HG02763 (cell line): ENCODE results near the gene DYNC1H1.

Experiments used
- ATAC-seq: cut with Tn5 transposase; IDR thresholded peaks from one replicate; pipeline ENCODE4 v1.9.1; 2021; ENCODE audit warnings: mild to moderate bottlenecking, moderate library complexity; ENCODE audit not compliant: unreplicated experiment

Gene DYNC1H1

GRCh38 chr14:101991352-101991751 is 27.0 kb downstream of the DYNC1H1 start:
- no peak for ATAC-seq

GRCh38 chr14:101992708-101993107 is 28.3 kb downstream of the DYNC1H1 start:
- ATAC-seq, result peak; percentile 90

- ATAC-seq, result no peak
Measured at GRCh38 chr14:101997429-101998336, 33.3 kb downstream of the DYNC1H1 start.

GRCh38 chr14:102000902-102001301 is 36.5 kb downstream of the DYNC1H1 start:
- ATAC-seq, result no peak

DNA sequence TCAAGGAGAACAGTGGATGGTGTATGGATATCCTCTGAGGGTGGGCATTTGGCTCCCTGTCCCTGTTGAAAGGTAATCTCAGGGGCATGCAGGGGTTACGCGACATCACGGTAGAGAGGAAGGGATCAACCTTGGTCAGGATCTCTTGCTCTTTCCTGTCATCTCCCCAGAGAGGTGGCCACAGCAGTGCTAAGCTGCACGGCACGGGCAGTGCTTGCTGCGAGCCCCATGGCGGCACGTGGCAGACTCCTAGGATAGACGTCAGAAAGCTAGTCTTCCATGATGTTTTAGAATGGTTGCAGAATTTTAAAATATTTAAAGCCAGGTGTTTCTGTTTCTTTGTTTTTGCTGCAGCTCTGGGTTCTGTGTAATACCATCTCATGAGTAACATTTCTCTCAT is 41.0 kb downstream of the DYNC1H1 start:
- ATAC-seq, result no peak

GRCh38 chr14:102007916-102008418 is 43.6 kb downstream of the DYNC1H1 start:
- no peak for ATAC-seq

DNA sequence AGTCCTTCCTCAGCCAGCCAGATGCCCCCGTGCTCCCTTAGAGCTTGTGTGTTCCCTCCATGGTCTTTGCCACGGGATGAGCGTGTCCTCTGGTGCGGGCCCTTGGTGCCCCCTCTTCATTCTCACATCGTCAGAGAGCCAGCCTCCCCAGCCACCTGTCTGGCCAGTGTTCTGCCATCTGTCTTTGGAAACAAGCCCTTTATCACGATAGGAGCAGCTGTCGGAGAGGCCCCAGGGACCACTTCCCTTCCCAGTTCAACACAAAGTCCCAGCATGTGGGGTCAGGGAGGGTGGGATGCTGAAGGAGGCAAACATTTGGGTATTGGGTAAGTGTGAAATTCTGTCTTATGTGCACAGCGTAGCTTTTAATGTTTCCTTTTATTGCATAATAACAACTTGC is 44.5 kb downstream of the DYNC1H1 start:
- ATAC-seq, result no peak

DNA sequence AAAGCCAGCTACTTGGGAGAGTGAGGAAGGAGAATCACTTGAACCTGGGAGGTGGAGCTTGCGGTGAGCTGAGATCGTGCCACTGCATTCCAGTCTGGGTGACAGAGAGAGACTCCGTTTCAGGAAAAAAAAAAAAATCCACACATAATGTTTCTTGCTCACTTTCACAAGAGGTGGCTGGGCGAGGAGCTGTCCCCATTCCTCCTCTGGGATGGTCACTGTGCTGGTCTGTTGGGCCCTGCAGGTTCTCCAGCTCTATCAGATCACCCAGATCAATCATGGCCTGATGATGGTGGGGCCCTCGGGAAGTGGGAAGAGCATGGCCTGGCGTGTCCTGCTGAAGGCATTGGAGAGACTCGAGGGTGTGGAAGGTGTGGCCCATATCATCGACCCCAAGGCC is 47.3 kb downstream of the DYNC1H1 start:
- ATAC-seq, result no peak

DNA sequence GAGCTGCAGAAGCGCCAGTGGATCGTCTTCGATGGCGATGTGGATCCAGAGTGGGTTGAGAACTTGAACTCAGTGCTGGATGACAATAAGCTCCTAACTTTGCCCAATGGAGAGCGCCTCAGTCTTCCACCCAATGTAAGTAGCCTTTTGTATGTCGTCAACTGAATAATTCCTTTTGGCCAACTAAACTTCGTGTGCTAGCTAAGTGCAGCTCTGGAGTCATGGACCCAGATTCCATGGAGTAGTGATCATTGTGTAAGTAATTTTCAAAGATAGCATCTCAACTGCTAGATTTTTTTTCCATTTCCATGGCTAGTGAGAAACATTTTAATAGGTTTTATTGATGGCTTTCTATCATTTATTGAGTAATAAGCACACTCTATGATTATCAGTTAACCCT is 48.0 kb downstream of the DYNC1H1 start:
- ATAC-seq, result no peak

GRCh38 chr14:102013669-102014200 is 49.4 kb downstream of the DYNC1H1 start:
- ATAC-seq, result no peak

- ATAC-seq, result no peak
Measured at GRCh38 chr14:102015045-102015685, 50.8 kb downstream of the DYNC1H1 start.

DNA sequence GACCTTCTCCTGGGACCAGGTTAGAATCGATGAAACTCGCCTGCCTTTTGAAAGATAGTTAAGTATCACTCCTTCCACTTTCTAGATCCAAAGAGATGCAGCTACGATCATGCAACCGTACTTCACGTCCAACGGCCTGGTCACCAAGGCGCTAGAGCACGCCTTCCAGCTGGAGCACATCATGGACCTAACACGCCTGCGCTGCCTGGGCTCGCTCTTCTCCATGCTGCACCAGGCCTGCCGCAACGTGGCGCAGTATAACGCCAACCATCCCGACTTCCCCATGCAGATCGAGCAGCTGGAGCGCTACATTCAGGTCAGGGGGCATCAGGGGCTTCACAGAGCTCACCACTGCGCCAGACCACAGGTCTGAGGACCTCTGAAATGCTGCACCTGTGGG is 51.4 kb downstream of the DYNC1H1 start:
- no peak for ATAC-seq

GRCh38 chr14:102016420-102017090 is 52.2 kb downstream of the DYNC1H1 start:
- no peak for ATAC-seq

GRCh38 chr14:102018251-102018650 is 53.9 kb downstream of the DYNC1H1 start:
- ATAC-seq, result no peak

GRCh38 chr14:102019006-102019540 is 54.7 kb downstream of the DYNC1H1 start:
- no peak for ATAC-seq

GRCh38 chr14:102020058-102020971 is 55.9 kb downstream of the DYNC1H1 start:
- no peak for ATAC-seq

DNA sequence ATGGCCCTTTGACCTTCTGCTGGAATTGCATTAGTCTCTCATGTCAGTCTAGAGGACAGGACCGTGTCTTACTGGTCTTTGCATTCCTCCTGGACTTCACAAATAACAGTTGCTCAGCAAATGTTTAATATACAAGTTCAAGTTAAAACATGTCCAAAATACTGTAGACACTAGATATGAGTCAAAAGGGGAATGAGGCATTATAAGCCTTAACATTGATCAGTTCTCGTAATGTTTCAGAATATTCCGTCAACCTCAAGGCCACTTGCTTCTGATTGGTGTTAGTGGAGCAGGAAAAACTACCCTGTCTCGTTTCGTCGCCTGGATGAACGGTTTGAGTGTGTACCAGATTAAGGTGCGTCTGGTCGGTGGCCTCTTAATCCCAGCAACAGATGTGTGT is 62.6 kb downstream of the DYNC1H1 start:
- no peak for ATAC-seq

DNA sequence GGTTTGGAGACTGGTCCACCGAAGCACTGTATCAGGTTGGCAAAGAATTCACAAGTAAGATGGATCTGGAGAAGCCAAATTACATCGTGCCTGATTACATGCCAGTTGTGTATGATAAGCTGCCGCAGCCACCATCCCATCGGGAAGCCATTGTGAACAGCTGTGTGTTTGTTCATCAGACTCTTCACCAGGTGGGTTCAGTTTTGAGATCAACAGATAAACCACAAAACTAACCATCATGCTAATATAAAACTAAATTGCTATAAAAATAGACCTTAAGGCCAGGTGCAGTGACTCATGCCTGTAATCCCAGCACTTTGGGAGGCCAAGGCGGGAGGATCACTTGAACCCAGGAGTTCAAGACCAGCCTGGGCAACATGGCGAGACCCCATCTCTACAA is 63.6 kb downstream of the DYNC1H1 start:
- ATAC-seq, result no peak

GRCh38 chr14:102028733-102029132 is 64.4 kb downstream of the DYNC1H1 start:
- ATAC-seq, result no peak

DNA sequence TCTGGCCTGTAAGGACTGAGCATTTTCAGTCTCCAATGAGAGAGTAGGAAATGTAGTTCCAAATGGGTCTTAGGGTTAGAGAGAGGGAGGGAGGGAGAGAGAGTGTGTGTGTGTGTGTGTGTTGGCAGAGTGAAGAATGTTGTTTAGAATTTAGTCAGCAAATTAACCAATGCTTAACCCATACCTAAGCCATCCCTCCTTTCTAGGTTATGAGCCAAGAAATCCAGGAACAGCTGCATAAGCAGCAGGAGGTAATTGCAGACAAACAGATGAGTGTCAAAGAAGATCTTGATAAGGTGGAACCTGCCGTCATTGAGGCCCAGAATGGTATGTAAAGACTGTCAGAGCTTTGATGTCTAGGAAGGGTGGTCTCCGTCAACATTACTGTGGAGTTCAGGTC is 65.6 kb downstream of the DYNC1H1 start:
- ATAC-seq, result no peak
